Right ventricle myocardium superior (tissue), 1 donor: Measurements from ENCODE around the gene HERC4. TPM values are rescaled to one million over a fixed set of nuclear protein-coding genes. Genes with fewer than 3 reads are reported as not detected.
A peak's percentile ranks its signal among the peaks of the same experiment; 100 is the strongest.
"Not testable (repeated sequence)": the region's sequence is repeated elsewhere in the genome, so short reads cannot be mapped to it uniquely, and the experiment has no call there.

Experiments used
- ATAC-seq: fragments of 200-7000 bp; cut with Tn5 transposase; one replicate; pipeline ENCODE4 v1.9.1; 2020; ENCODE audit warnings: mild to moderate bottlenecking; ENCODE audit not compliant: poor library complexity
- DNase-seq: peaks from one replicate; pipeline ENCODE4 v3.0.0-alpha.2; 2020
- intact Hi-C: fragments of 100-400 bp; cut with DNase I; formaldehyde crosslinking; loops from one replicate; pipeline ENCODE4 v1.11.2; 2022
- total RNA-seq: library from RNA; stranded (reverse); fragmentation: NEBNext Ultra II Directional; extraction: Animal tissue kit (Norgen Biotek cat#: 25700); gene quantifications from one replicate; pipeline ENCODE4 v1.2.1, GENCODE V29; 2021
- donor health status: DM: no; HTN: yes; CAD: no; lungs with severe emphysema.

The HERC4 gene
- total RNA-seq, 1 donor from 2014 or later: 24.1 TPM

- ATAC-seq: peak; percentile 62
- intact Hi-C loops: loop anchor here (10.0 kb wide), 1 partner anchor 251 kb away; no protein-coding TSS in a partner anchor
- no peak for DNase-seq
Measured at GRCh38 chr10:68074031-68074774, 880 bp downstream of the HERC4 start.

DNA sequence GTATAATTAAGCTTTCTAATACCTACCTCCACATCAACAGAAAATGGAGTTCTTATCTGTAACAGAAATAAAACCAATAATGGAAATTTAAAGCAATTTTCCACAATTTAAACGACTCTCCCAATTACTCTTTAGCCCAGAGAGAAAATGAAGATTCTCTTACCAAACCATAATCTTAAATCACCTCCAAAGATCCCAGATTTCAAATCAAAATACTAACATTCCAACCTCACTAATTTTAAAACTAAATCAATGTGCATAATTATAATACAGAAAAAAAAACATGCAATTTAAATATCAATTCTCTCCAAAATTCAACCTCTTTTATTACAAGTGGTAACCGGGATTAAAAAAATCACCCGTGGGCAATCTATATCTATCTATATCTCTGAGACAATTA is 1.5 kb downstream of the HERC4 start:
- no peak for DNase-seq
- intact Hi-C loops: loop anchor here (10.0 kb wide), 1 partner anchor 251 kb away; no protein-coding TSS in a partner anchor
- ATAC-seq: no peak

DNA sequence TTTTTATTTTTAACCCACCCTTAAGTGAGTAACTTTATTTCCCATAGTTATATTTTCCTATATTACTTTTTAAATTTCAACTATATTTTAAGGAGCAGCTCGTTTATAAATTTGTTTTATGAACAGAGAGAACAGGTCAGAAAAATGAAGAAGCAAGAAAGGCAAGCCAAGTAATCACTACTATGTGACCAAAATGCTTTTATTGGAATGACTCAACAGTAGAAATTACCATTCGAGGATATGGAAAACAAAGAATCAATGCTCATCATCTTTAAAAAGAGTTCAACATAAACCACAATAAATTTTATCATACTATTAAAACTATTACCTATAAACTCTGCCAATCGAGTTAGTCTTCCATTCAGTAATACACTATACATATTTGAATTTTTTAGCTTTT is 7.6 kb downstream of the HERC4 start:
- ATAC-seq (no peak), DNase-seq (no peak)
- intact Hi-C loops: no loop called here

- DNase-seq (no peak), ATAC-seq (no peak)
- intact Hi-C loops: no loop called here
Measured at GRCh38 chr10:68067029-68067428, 8.1 kb downstream of the HERC4 start.

- intact Hi-C loops: no loop called here
- DNase-seq (no peak), ATAC-seq (no peak)
Measured at GRCh38 chr10:68053553-68053952, 21.5 kb downstream of the HERC4 start.

GRCh38 chr10:68052463-68052862 is 22.6 kb downstream of the HERC4 start:
- intact Hi-C loops: no loop called here
- ATAC-seq (no peak), DNase-seq (no peak)

DNA sequence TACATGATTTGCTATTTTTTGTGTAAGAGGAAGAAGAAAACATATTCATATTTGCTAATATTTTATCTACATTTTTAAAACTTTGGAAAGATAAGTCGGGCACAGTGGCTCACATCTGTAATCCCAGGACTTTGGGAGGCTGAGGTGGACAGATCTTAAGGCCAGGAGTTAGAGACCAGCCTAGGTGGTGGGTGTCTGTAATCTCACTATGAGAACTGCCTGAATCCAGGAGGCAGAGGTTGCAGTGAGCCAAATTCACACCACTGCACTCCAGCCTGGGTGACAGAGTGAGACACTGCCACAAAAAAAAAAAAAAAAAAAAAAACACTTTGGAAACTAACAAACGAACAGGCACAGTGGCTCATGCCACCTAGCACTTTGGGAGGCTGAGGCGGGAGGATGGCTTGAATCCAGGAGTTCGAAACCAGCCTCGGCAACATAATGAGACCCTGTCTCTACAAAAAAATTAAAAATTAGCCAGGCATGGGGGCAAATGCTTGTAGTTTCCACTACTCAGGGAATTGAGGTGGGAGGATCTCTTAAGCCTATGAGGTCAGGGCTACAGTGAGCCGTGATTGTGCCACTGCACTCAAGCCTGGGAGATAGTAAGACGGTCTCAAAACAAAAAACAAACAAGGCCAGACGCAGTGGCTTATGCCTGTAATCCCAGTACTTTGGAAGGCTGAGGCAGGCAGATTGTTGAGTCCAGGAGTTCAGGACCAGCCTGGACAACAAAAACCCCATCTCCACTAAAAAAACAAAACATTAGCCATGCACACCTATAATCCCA is 25.6 kb downstream of the HERC4 start:
- ATAC-seq (no peak), DNase-seq (no peak)
- intact Hi-C loops: no loop called here

GRCh38 chr10:68047554-68048327 is 27.3 kb downstream of the HERC4 start:
- ATAC-seq: no peak
- intact Hi-C loops: no loop called here
- DNase-seq: no peak

GRCh38 chr10:68047122-68047521 is 28.0 kb downstream of the HERC4 start:
- no peak for ATAC-seq
- no peak for DNase-seq
- intact Hi-C loops: no loop called here

- DNase-seq: no peak
- ATAC-seq: no peak
- intact Hi-C loops: no loop called here
Measured at GRCh38 chr10:68046642-68047041, 28.4 kb downstream of the HERC4 start.

DNA sequence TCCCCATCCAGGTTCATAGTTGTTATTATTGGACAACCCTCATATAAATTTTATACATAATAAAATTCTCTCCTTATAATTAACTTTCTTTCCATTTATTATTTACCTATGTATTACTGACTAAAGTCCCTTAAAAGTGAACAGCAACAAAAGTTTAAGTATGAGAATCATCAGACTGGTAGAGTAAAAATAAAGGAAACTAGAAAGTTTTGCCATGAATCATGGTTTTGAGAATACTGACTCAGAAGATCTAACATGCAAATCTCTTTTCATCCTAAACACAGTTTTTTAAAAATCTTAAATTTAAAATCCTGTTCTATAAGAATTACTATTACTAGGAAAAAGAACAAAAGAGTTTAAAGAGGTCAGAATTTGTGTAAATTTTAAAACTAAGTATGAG is 32.1 kb downstream of the HERC4 start:
- intact Hi-C loops: no loop called here
- ATAC-seq (no peak), DNase-seq (no peak)

- intact Hi-C loops: no loop called here
- DNase-seq: no peak
Measured at GRCh38 chr10:68032113-68032512, 43.0 kb downstream of the HERC4 start.

GRCh38 chr10:68027429-68027828 is 47.7 kb downstream of the HERC4 start:
- intact Hi-C loops: no loop called here
- no peak for ATAC-seq

More at GRCh38 chr10:68032113-68032512, 43.0 kb downstream of the HERC4 start:
- no peak for ATAC-seq

GRCh38 chr10:68023292-68023691 is 51.8 kb downstream of the HERC4 start:
- no peak for DNase-seq
- intact Hi-C loops: no loop called here
- ATAC-seq: no peak

More at GRCh38 chr10:68027429-68027828, 47.7 kb downstream of the HERC4 start:
- DNase-seq: no peak

- DNase-seq, intact Hi-C loops, ATAC-seq: not testable (repeated sequence)
Measured at GRCh38 chr10:68022324-68022723, 52.8 kb downstream of the HERC4 start.

- intact Hi-C loops, ATAC-seq, DNase-seq: not testable (repeated sequence)
Measured at GRCh38 chr10:68016519-68016918, 58.6 kb downstream of the HERC4 start.

DNA sequence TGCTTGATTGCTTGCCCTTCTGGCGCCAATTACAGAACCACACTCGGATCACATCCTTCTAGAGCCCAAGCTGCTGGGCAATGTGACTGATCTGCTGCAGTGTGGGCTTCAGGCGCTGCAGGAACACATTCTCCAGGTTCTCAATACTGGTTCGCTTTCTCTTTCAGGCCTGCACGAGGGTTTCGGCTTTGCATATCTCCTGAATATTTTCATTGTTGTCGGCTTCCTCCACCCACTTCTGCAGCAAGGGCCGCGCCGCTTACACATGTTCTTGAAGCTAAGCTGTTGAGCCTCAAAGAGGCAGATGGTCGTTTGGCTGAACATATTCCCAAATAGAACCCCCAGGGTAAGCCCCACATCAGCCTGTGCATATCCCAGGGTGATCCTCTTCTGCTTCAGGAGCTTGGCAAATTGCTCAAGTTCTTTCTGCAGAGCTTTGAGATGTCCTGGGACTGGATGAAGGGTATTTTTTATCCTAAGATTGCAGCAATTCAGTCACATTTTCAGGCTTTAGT is 64.6 kb downstream of the HERC4 start:
- DNase-seq (no peak), ATAC-seq (no peak)
- intact Hi-C loops: no loop called here

DNA sequence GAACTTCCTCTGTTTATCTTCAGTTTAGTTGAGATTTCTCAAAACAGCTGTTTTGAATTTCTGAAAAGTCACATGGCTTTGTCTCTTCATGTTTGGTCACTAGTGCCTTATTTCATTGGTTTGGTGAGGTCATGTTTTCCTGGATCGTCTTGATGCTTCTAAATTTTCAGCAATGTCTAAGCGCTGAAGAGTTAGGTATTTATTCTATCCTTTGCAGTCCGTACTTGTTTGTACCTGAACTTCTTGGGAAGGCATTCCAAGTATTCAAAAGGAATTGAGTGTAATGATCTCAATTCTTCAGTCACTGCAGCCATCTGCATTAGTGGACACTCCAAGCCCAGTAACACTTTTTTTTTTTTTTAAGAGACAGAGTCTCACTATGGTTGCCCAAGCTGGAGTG is 67.7 kb downstream of the HERC4 start:
- DNase-seq: no peak
- intact Hi-C loops: no loop called here
- no peak for ATAC-seq

DNA sequence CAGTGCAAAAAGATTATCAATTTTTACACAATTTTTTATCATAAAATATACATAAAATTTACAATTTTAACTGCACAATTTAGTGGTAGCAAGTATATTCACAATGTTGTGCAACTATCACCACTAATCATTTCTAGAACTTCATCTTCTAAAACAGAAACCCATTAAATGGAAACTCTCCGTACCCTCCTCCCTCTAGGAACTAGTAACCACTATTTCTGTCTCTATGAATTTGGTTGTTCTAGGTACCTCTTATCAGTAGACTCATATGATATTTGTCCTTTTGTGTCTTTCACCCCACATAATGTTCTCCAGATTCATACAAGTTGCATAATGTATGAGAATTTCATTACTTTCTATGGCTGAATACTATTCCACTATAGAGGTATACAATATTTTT is 73.5 kb downstream of the HERC4 start:
- intact Hi-C loops: no loop called here
- DNase-seq (no peak), ATAC-seq (no peak)
